IPS-15b (cell line): ENCODE results near the gene BRD9.
"Not testable (repeated sequence)": the region's sequence is repeated elsewhere in the genome, so short reads cannot be mapped to it uniquely, and the experiment has no call there.

Experiments
- H3K27me3 ChIP-seq: one replicate; pipeline ENCODE4 v1.6.1; 2013; ENCODE audit warnings: low read length; ENCODE audit not compliant: control insufficient read depth, insufficient read depth
- H3K36me3 ChIP-seq: one replicate; pipeline ENCODE4 v1.6.1; 2013; ENCODE audit warnings: low read length; ENCODE audit not compliant: control insufficient read depth, insufficient read depth
- H3K4me1 ChIP-seq: one replicate; pipeline ENCODE4 v1.6.1; 2013; ENCODE audit warnings: mild to moderate bottlenecking, low read length; ENCODE audit not compliant: control insufficient read depth, insufficient read depth
- H3K4me3 ChIP-seq: one replicate; pipeline ENCODE4 v1.5.1; 2013; ENCODE audit warnings: low read depth, low read length
- H3K9ac ChIP-seq: one replicate; pipeline ENCODE4 v1.6.1; 2013; ENCODE audit warnings: low read depth, mild to moderate bottlenecking, low read length
- H3K9me3 ChIP-seq: one replicate; pipeline ENCODE4 v1.6.1; 2013; ENCODE audit warnings: mild to moderate bottlenecking, low read length; ENCODE audit not compliant: control insufficient read depth, insufficient read depth

BRD9 gene

GRCh38 chr5:932151-932627 is 39.6 kb upstream of the BRD9 start:
- Histone ChIP-seq H3K27me3 (peaks cover 2% of the 10 kb centered on the region), H3K4me1 (no peaks in the 10 kb centered on the region), H3K36me3 (no peaks in the 10 kb centered on the region), H3K4me3 (no peak overlapping the region), H3K9ac (no peak overlapping the region), H3K9me3 (no peaks in the 10 kb centered on the region)

GRCh38 chr5:931570-932145 is 39.1 kb upstream of the BRD9 start:
- no peaks in the 10 kb centered on the region for H3K36me3 ChIP-seq
- no peaks in the 10 kb centered on the region for H3K9me3 ChIP-seq
- H3K4me3 ChIP-seq, result no peak overlapping the region
- no peaks in the 10 kb centered on the region for H3K4me1 ChIP-seq
- H3K9ac ChIP-seq, result no peak overlapping the region
- H3K27me3 ChIP-seq, result peaks cover 2% of the 10 kb centered on the region

- no peaks in the 10 kb centered on the region for H3K36me3 ChIP-seq
- H3K9me3 ChIP-seq, result no peaks in the 10 kb centered on the region
- no peak overlapping the region for H3K9ac ChIP-seq
- peaks cover 7% of the 10 kb centered on the region for H3K27me3 ChIP-seq
- no peaks in the 10 kb centered on the region for H3K4me1 ChIP-seq
- H3K4me3 ChIP-seq, result no peak overlapping the region
Measured at GRCh38 chr5:930866-931265, 38.3 kb upstream of the BRD9 start.

- no peaks in the 10 kb centered on the region for H3K4me1 ChIP-seq
- H3K9ac ChIP-seq, result no peak overlapping the region
- no peaks in the 10 kb centered on the region for H3K9me3 ChIP-seq
- peaks cover 17% of the 10 kb centered on the region for H3K27me3 ChIP-seq
- H3K4me3 ChIP-seq, result no peak overlapping the region
- no peaks in the 10 kb centered on the region for H3K36me3 ChIP-seq
Measured at GRCh38 chr5:929596-929995, 37.0 kb upstream of the BRD9 start.

GRCh38 chr5:929182-929581 is 36.6 kb upstream of the BRD9 start:
- peaks cover 17% of the 10 kb centered on the region for H3K27me3 ChIP-seq
- not testable (repeated sequence) for H3K4me3 ChIP-seq, H3K4me1 ChIP-seq, H3K9ac ChIP-seq, H3K36me3 ChIP-seq, H3K9me3 ChIP-seq

- no peaks in the 10 kb centered on the region for H3K4me1 ChIP-seq
- H3K4me3 ChIP-seq, result peak overlapping the region; percentile 45
- no peaks in the 10 kb centered on the region for H3K36me3 ChIP-seq
- no peaks in the 10 kb centered on the region for H3K9me3 ChIP-seq
- H3K9ac ChIP-seq, result no peak overlapping the region
- H3K27me3 ChIP-seq, result peaks cover 17% of the 10 kb centered on the region
Measured at GRCh38 chr5:927172-928015, 34.8 kb upstream of the BRD9 start.

GRCh38 chr5:926417-927171 is 34.0 kb upstream of the BRD9 start:
- no peaks in the 10 kb centered on the region for H3K36me3 ChIP-seq
- peak overlapping the region; percentile 26 for H3K9ac ChIP-seq
- H3K4me3 ChIP-seq, result peak overlapping the region; percentile 45
- H3K9me3 ChIP-seq, result no peaks in the 10 kb centered on the region
- no peaks in the 10 kb centered on the region for H3K4me1 ChIP-seq
- peaks cover 17% of the 10 kb centered on the region for H3K27me3 ChIP-seq

GRCh38 chr5:923281-923873 is 30.8 kb upstream of the BRD9 start:
- no peaks in the 10 kb centered on the region for H3K36me3 ChIP-seq
- peaks cover 15% of the 10 kb centered on the region for H3K27me3 ChIP-seq
- no peaks in the 10 kb centered on the region for H3K9me3 ChIP-seq
- H3K9ac ChIP-seq, result no peak overlapping the region
- no peaks in the 10 kb centered on the region for H3K4me1 ChIP-seq
- no peak overlapping the region for H3K4me3 ChIP-seq

- H3K4me1 ChIP-seq, result no peaks in the 10 kb centered on the region
- no peak overlapping the region for H3K4me3 ChIP-seq
- no peaks in the 10 kb centered on the region for H3K9me3 ChIP-seq
- H3K9ac ChIP-seq, result no peak overlapping the region
- peaks cover 3% of the 10 kb centered on the region for H3K36me3 ChIP-seq
- H3K27me3 ChIP-seq, result peaks cover 15% of the 10 kb centered on the region
Measured at GRCh38 chr5:922436-923280, 30.1 kb upstream of the BRD9 start.

- Histone ChIP-seq H3K4me1 (no peaks in the 10 kb centered on the region), H3K9me3 (no peaks in the 10 kb centered on the region), H3K27me3 (peaks cover 15% of the 10 kb centered on the region), H3K4me3 (no peak overlapping the region), H3K9ac (no peak overlapping the region), H3K36me3 (peaks cover 6% of the 10 kb centered on the region)
Measured at GRCh38 chr5:921456-922435, 29.1 kb upstream of the BRD9 start.
